Fibroblast of pulmonary artery (primary cell): Measurements from ENCODE around the gene MYRF.

ENCODE experiments used
- DNase-seq: peaks from one replicate; pipeline ENCODE4 v3.0.0-alpha.2; 2010; ENCODE audit warnings: low read depth
- H3K4me3 ChIP-seq: replicated peaks from 2 replicates; pipeline ENCODE4 v1.5.1; 2011; ENCODE audit warnings: low read depth, mild to moderate bottlenecking, control low read depth, low read length, moderate library complexity
- TF ChIP-seq, protein P1 (sequence below): IDR thresholded peaks from 2 replicates; pipeline ENCODE4 v1.5.1; 2011; ENCODE audit warnings: mild to moderate bottlenecking, control low read depth, low read length, inconsistent platforms; ENCODE audit errors: missing control alignments

The MYRF gene

GRCh38 chr11:61779666-61780525 lies 27.5 kb downstream of the MYRF start:
- TF ChIP-seq, protein P1, sequence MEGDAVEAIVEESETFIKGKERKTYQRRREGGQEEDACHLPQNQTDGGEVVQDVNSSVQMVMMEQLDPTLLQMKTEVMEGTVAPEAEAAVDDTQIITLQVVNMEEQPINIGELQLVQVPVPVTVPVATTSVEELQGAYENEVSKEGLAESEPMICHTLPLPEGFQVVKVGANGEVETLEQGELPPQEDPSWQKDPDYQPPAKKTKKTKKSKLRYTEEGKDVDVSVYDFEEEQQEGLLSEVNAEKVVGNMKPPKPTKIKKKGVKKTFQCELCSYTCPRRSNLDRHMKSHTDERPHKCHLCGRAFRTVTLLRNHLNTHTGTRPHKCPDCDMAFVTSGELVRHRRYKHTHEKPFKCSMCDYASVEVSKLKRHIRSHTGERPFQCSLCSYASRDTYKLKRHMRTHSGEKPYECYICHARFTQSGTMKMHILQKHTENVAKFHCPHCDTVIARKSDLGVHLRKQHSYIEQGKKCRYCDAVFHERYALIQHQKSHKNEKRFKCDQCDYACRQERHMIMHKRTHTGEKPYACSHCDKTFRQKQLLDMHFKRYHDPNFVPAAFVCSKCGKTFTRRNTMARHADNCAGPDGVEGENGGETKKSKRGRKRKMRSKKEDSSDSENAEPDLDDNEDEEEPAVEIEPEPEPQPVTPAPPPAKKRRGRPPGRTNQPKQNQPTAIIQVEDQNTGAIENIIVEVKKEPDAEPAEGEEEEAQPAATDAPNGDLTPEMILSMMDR: no peak
- DNase-seq: no peak
- H3K4me3 ChIP-seq: no peak overlapping the region

DNA sequence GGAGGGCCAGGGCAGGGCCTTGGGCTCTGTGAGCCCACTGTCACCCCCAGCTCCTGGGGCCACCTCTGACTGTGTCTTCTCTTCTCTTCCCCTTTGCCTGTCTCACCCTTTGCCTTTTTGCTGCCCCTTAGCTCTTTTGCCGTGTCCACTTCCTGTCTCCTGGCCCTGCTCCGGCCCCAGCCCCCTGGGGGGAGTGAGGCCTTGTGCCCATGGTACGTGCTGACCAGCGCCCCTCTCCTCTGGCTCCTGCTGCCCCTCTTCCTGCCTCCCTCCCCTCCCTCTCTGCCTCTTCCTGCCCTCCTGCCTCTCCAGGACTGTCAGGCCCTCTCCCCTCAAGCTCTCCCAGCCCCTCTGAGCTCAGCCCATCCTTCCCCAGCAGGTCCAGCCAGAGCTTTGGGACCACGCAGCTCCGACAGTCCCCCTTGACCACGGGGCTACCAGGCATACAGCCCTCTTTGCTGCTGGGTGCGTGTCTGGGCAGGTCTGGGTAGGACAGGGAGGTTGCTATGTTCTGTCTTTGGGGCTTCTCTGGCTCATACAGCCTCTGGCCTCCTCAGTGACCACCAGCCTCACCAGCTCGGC lies 28.2 kb downstream of the MYRF start:
- no peak overlapping the region for H3K4me3 ChIP-seq
- TF ChIP-seq, protein P1: no peak
- DNase-seq: no peak

- no peak overlapping the region for H3K4me3 ChIP-seq
- TF ChIP-seq, protein P1: no peak
- DNase-seq: no peak
Measured at GRCh38 chr11:61781585-61781984, 29.1 kb downstream of the MYRF start.

- no peak for DNase-seq
- H3K4me3 ChIP-seq: no peak overlapping the region
- TF ChIP-seq, protein P1: no peak
Measured at GRCh38 chr11:61782299-61782698, 29.9 kb downstream of the MYRF start.

DNA sequence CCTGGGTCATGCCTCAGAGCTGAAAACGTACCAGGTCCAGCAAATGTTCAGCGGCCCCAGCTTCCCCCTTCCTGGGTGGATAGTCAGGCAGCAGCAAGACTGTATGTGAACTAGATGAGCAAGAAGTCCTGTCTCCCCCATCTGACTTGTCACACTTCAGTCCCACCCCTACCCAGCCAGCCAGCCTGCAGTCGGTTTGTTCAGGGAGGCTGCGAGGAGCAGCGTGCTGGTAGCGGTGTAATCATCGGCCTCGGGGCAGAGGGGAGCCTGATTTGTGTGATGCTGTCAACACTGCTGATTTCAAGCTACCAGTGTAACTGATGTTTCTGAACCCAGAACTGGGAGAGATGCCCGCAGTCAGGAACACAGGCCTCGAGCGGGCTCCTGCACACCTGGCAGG lies 30.4 kb downstream of the MYRF start:
- TF ChIP-seq, protein P1: no peak
- no peak for DNase-seq
- H3K4me3 ChIP-seq: no peak overlapping the region

GRCh38 chr11:61783717-61784505 lies 31.5 kb downstream of the MYRF start:
- H3K4me3 ChIP-seq: no peak overlapping the region
- DNase-seq: peak; percentile 56
- TF ChIP-seq, protein P1: no peak
